Colonic mucosa (tissue), 4 donors: ENCODE results near the gene PPP1R14D. TPM values are rescaled to one million over a fixed set of nuclear protein-coding genes. Genes with fewer than 3 reads are reported as not detected.

ENCODE experiments used
- DNase-seq: peaks from one replicate; pipeline ENCODE4 v3.0.0-alpha.2; 2020
- H3K27ac ChIP-seq: fragments of 200-600 bp; one replicate; pipeline ENCODE4 v1.8.0; 2021
- H3K27me3 ChIP-seq: fragments of 200-600 bp; one replicate; pipeline ENCODE4 v1.8.0; 2021
- H3K36me3 ChIP-seq: fragments of 200-600 bp; one replicate; pipeline ENCODE4 v1.8.0; 2021
- H3K4me1 ChIP-seq: fragments of 200-600 bp; one replicate; pipeline ENCODE4 v1.8.0; 2021; ENCODE audit warnings: mild to moderate bottlenecking
- H3K4me3 ChIP-seq: fragments of 200-600 bp; one replicate; pipeline ENCODE4 v1.8.0; 2021
- H3K9ac ChIP-seq, 2 donors: one replicate each; pipeline ENCODE4 v1.7.0; 2013; ENCODE audit warnings: control low read depth in 2 of 2, low read depth in 2 of 2, low read length in 2 of 2
- H3K9me3 ChIP-seq: fragments of 200-600 bp; one replicate; pipeline ENCODE4 v1.8.0; 2021
- intact Hi-C: fragments of 100-400 bp; cut with DNase I; formaldehyde crosslinking; loops from one replicate; pipeline ENCODE4 v1.14.1; 2022
- total RNA-seq, 2 donors: library from RNA; stranded (reverse); fragmentation: NEBNext Ultra II Directional in 1 of 2; extraction: Animal tissue kit (Norgen Biotek cat#: 25700) in 1 of 2; gene quantifications; one replicate each; pipeline ENCODE4 v1.2.1, GENCODE V29; 2021
- TF ChIP-seq, protein P1 (sequence below): fragments of 200-600 bp; IDR thresholded peaks from one replicate; pipeline ENCODE4 v1.8.0; 2022; ENCODE audit warnings: antibody characterized with exemption, mild to moderate bottlenecking
- donor health status: healthy.
- donor health status: DM: no; HTN: no; CAD: no.
- donor health status: DM: no; HTN: no; CAD: no.

Gene PPP1R14D
- total RNA-seq, 2 donors from 2014 or later: 137 to 166 TPM

DNA sequence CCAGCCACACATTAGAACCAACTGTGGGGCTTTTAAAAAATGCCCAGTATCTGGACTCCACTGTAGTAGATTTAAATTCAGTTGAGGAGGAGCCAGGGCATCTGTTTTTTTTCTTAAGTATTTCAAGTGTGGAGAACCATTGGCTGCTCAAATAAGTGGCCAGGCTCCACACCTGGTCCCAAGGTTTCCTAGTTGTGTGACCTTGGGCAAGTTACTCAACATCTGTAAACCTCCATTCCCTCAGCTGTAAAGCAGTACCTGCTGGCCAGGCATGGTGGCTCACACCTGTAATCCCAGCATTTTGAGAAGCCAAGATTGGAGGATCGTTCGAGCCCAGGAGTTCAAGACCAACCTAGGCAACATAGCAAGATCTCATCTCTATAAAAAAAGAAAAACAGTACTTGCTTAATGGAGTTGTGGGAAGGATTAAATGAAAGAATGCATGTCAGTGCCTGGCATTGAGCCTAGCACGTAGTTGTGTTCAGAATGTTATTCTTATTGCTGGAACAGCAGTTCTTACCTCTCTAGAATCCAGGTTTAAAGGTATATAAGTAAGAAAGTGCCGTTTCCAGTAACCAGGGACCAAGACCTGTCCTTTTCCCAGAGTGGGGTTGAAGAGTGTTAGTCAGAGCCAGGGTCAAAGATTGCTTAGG, 2.0 kb downstream of the PPP1R14D start:
- no peaks in the 10 kb centered on the region for H3K9me3 ChIP-seq
- intact Hi-C loops: no loop called here
- no peaks in the 10 kb centered on the region for H3K4me1 ChIP-seq
- no peaks in the 10 kb centered on the region for H3K27me3 ChIP-seq
- H3K27ac ChIP-seq: peak overlapping the region; percentile 91
- H3K4me3 ChIP-seq: peak overlapping the region; percentile 35
- no peaks in the 10 kb centered on the region for H3K36me3 ChIP-seq
- H3K9ac ChIP-seq: peak overlapping the region in 1 of 2 donors; percentile 83
- DNase-seq: peak; percentile 34
- TF ChIP-seq, protein P1, sequence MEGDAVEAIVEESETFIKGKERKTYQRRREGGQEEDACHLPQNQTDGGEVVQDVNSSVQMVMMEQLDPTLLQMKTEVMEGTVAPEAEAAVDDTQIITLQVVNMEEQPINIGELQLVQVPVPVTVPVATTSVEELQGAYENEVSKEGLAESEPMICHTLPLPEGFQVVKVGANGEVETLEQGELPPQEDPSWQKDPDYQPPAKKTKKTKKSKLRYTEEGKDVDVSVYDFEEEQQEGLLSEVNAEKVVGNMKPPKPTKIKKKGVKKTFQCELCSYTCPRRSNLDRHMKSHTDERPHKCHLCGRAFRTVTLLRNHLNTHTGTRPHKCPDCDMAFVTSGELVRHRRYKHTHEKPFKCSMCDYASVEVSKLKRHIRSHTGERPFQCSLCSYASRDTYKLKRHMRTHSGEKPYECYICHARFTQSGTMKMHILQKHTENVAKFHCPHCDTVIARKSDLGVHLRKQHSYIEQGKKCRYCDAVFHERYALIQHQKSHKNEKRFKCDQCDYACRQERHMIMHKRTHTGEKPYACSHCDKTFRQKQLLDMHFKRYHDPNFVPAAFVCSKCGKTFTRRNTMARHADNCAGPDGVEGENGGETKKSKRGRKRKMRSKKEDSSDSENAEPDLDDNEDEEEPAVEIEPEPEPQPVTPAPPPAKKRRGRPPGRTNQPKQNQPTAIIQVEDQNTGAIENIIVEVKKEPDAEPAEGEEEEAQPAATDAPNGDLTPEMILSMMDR: no peak

- Histone ChIP-seq H3K27me3 (no peaks in the 10 kb centered on the region), H3K9me3 (no peaks in the 10 kb centered on the region), H3K36me3 (no peaks in the 10 kb centered on the region), H3K4me1 (no peaks in the 10 kb centered on the region), H3K27ac (peak overlapping the region; percentile 91), H3K9ac (peak overlapping the region; percentile 40 to 83), H3K4me3 (peak overlapping the region; percentile 35)
- DNase-seq: peak; percentile 86
- TF ChIP-seq, protein P1: no peak
- intact Hi-C loops: no loop called here
Observed at GRCh38 chr15:40825661-40826422, 2.7 kb downstream of the PPP1R14D start.

- Histone ChIP-seq H3K9ac (peak overlapping the region in 1 of 2 donors; percentile 62), H3K4me3 (no peak overlapping the region), H3K27ac (peak overlapping the region; percentile 66), H3K9me3 (no peaks in the 10 kb centered on the region), H3K4me1 (no peaks in the 10 kb centered on the region), H3K36me3 (no peaks in the 10 kb centered on the region), H3K27me3 (no peaks in the 10 kb centered on the region)
- no peak for DNase-seq
- intact Hi-C loops: no loop called here
- TF ChIP-seq, protein P1: no peak
Observed at GRCh38 chr15:40823572-40824343, 4.8 kb downstream of the PPP1R14D start.

DNA sequence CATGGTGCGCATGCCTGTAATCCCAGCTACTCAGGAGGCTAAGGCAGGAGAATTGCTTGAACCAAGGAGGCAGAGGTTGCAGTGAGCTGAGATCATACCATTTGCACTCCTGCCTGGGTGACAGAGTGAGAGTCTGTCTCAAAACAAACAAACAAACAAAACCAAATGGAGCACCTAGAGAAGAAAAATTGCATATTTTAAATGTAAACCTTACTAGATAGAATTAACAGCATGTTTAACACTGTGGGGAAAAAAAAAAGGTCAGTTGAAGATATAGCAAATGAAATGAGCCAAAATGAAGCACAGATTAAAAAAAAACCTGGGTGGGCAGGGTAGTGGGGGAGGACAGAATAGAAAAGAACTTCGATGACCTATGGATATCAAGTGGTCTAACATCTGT, 7.3 kb downstream of the PPP1R14D start:
- Histone ChIP-seq H3K9ac (no peak overlapping the region), H3K4me1 (no peaks in the 10 kb centered on the region), H3K4me3 (no peak overlapping the region), H3K27ac (no peak overlapping the region), H3K27me3 (no peaks in the 10 kb centered on the region), H3K9me3 (no peaks in the 10 kb centered on the region), H3K36me3 (no peaks in the 10 kb centered on the region)
- DNase-seq: no peak
- intact Hi-C loops: no loop called here
- TF ChIP-seq, protein P1: no peak

GRCh38 chr15:40819048-40819447, 9.5 kb downstream of the PPP1R14D start:
- no peak overlapping the region for H3K4me3 ChIP-seq
- no peaks in the 10 kb centered on the region for H3K4me1 ChIP-seq
- DNase-seq: no peak
- H3K9ac ChIP-seq: no peak overlapping the region
- H3K9me3 ChIP-seq: no peaks in the 10 kb centered on the region
- H3K27me3 ChIP-seq: no peaks in the 10 kb centered on the region
- intact Hi-C loops: no loop called here
- H3K27ac ChIP-seq: no peak overlapping the region
- TF ChIP-seq, protein P1: no peak
- no peaks in the 10 kb centered on the region for H3K36me3 ChIP-seq
